ENCODE results near the gene AAGAB.

AAGAB gene

GRCh38 chr15:67190326-67190725, 64.1 kb downstream of the AAGAB start:
- TF ChIP-seq, protein P1, sequence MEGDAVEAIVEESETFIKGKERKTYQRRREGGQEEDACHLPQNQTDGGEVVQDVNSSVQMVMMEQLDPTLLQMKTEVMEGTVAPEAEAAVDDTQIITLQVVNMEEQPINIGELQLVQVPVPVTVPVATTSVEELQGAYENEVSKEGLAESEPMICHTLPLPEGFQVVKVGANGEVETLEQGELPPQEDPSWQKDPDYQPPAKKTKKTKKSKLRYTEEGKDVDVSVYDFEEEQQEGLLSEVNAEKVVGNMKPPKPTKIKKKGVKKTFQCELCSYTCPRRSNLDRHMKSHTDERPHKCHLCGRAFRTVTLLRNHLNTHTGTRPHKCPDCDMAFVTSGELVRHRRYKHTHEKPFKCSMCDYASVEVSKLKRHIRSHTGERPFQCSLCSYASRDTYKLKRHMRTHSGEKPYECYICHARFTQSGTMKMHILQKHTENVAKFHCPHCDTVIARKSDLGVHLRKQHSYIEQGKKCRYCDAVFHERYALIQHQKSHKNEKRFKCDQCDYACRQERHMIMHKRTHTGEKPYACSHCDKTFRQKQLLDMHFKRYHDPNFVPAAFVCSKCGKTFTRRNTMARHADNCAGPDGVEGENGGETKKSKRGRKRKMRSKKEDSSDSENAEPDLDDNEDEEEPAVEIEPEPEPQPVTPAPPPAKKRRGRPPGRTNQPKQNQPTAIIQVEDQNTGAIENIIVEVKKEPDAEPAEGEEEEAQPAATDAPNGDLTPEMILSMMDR (IDR thresholded peaks at IDR 0.05; ENCODE audit: insufficient read depth, low read depth, low read length, missing control alignments), result no peak
- DNase-seq (ENCODE audit: low read depth), result no peak
- H3K4me3 ChIP-seq (ENCODE audit: low read depth, low read length), result no peak overlapping the region

GRCh38 chr15:67189326-67190051, 65.0 kb downstream of the AAGAB start:
- no peak overlapping the region for H3K4me3 ChIP-seq (ENCODE audit: low read depth, low read length)
- TF ChIP-seq, protein P1 (IDR thresholded peaks at IDR 0.05; ENCODE audit: insufficient read depth, low read depth, low read length, missing control alignments), result no peak
- DNase-seq (ENCODE audit: low read depth), result no peak

GRCh38 chr15:67188551-67189218, 65.8 kb downstream of the AAGAB start:
- H3K4me3 ChIP-seq (ENCODE audit: low read depth, low read length), result no peak overlapping the region
- no peak for DNase-seq (ENCODE audit: low read depth)
- TF ChIP-seq, protein P1 (IDR thresholded peaks at IDR 0.05; ENCODE audit: insufficient read depth, low read depth, low read length, missing control alignments), result no peak

- H3K4me3 ChIP-seq (ENCODE audit: low read depth, low read length), result no peak overlapping the region
- TF ChIP-seq, protein P1 (IDR thresholded peaks at IDR 0.05; ENCODE audit: insufficient read depth, low read depth, low read length, missing control alignments), result no peak
- no peak for DNase-seq (ENCODE audit: low read depth)
Observed at GRCh38 chr15:67187351-67187854, 67.1 kb downstream of the AAGAB start.

GRCh38 chr15:67186688-67187087, 67.8 kb downstream of the AAGAB start:
- DNase-seq (ENCODE audit: low read depth), result no peak
- TF ChIP-seq, protein P1 (IDR thresholded peaks at IDR 0.05; ENCODE audit: insufficient read depth, low read depth, low read length, missing control alignments), result no peak
- no peak overlapping the region for H3K4me3 ChIP-seq (ENCODE audit: low read depth, low read length)

- TF ChIP-seq, protein P1 (IDR thresholded peaks at IDR 0.05; ENCODE audit: insufficient read depth, low read depth, low read length, missing control alignments), result no peak
- no peak overlapping the region for H3K4me3 ChIP-seq (ENCODE audit: low read depth, low read length)
- DNase-seq (ENCODE audit: low read depth), result no peak
Observed at GRCh38 chr15:67186226-67186649, 68.2 kb downstream of the AAGAB start.

Measured in GM12865 (cell line).